ENCODE results near the gene MPV17L.
A peak's percentile ranks its signal among the peaks of the same experiment; 100 is the strongest.
"Not testable (repeated sequence)": the region's sequence is repeated elsewhere in the genome, so short reads cannot be mapped to it uniquely, and the experiment has no call there.

MPV17L gene

GRCh38 chr16:15395631-15396508 is at the start of gene MPV17L:
Gene MPV17L (plus strand): TSS chr16:15395754. CDS start chr16:15395898, 144 bp downstream.
- peak within 1 kb of the TSS; percentile 45 for H3K4me3 ChIP-seq (replicated peaks; ENCODE audit: low read depth, low read length)
- DNase-seq (ENCODE audit: extremely low read depth, low read depth): not testable (repeated sequence)

GRCh38 chr16:15348721-15349120 is 46.8 kb upstream of the MPV17L start:
- not testable (repeated sequence) for DNase-seq (ENCODE audit: extremely low read depth, low read depth); H3K4me3 ChIP-seq (replicated peaks; ENCODE audit: low read depth, low read length)

- not testable (repeated sequence) for H3K4me3 ChIP-seq (replicated peaks; ENCODE audit: low read depth, low read length); DNase-seq (ENCODE audit: extremely low read depth, low read depth)
Measured at GRCh38 chr16:15351251-15351650, 44.3 kb upstream of the MPV17L start.

- H3K4me3 ChIP-seq (replicated peaks; ENCODE audit: low read depth, low read length); DNase-seq (ENCODE audit: extremely low read depth, low read depth): not testable (repeated sequence)
Measured at GRCh38 chr16:15351745-15352144, 43.8 kb upstream of the MPV17L start.

GRCh38 chr16:15352852-15353251 is 42.7 kb upstream of the MPV17L start:
- not testable (repeated sequence) for DNase-seq (ENCODE audit: extremely low read depth, low read depth); H3K4me3 ChIP-seq (replicated peaks; ENCODE audit: low read depth, low read length)

- H3K4me3 ChIP-seq (replicated peaks; ENCODE audit: low read depth, low read length); DNase-seq (ENCODE audit: extremely low read depth, low read depth): not testable (repeated sequence)
Measured at GRCh38 chr16:15354846-15355245, 40.7 kb upstream of the MPV17L start.

GRCh38 chr16:15357495-15357894 is 38.1 kb upstream of the MPV17L start:
- DNase-seq (ENCODE audit: extremely low read depth, low read depth); H3K4me3 ChIP-seq (replicated peaks; ENCODE audit: low read depth, low read length): not testable (repeated sequence)

GRCh38 chr16:15378194-15378593 is 17.4 kb upstream of the MPV17L start, which contains the start of gene NPIPA5:
Gene NPIPA5 (minus strand): TSS chr16:15378294. CDS start chr16:15378294, 0 bp downstream.
- not testable (repeated sequence) for H3K4me3 ChIP-seq (replicated peaks; ENCODE audit: low read depth, low read length); DNase-seq (ENCODE audit: extremely low read depth, low read depth)

- DNase-seq (ENCODE audit: extremely low read depth, low read depth); H3K4me3 ChIP-seq (replicated peaks; ENCODE audit: low read depth, low read length): not testable (repeated sequence)
Measured at GRCh38 chr16:15382810-15383209, 12.7 kb upstream of the MPV17L start.

- not testable (repeated sequence) for DNase-seq (ENCODE audit: extremely low read depth, low read depth); H3K4me3 ChIP-seq (replicated peaks; ENCODE audit: low read depth, low read length)
Measured at GRCh38 chr16:15388060-15388459, 7.5 kb upstream of the MPV17L start.

- not testable (repeated sequence) for DNase-seq (ENCODE audit: extremely low read depth, low read depth); H3K4me3 ChIP-seq (replicated peaks; ENCODE audit: low read depth, low read length)
Measured at GRCh38 chr16:15389916-15390315, 5.6 kb upstream of the MPV17L start.

- not testable (repeated sequence) for DNase-seq (ENCODE audit: extremely low read depth, low read depth); H3K4me3 ChIP-seq (replicated peaks; ENCODE audit: low read depth, low read length)
Measured at GRCh38 chr16:15393025-15393424, 2.5 kb upstream of the MPV17L start.

GRCh38 chr16:15396509-15396829 is 915 bp downstream of the MPV17L start:
- peak overlapping the region; percentile 45 for H3K4me3 ChIP-seq (replicated peaks; ENCODE audit: low read depth, low read length)
- DNase-seq (ENCODE audit: extremely low read depth, low read depth): not testable (repeated sequence)

- no peak for DNase-seq (ENCODE audit: extremely low read depth, low read depth)
- TF ChIP-seq CTCF (IDR thresholded peaks at IDR 0.05; ENCODE audit: low read depth, low read length, missing control alignments): no peak
- H3K4me3 ChIP-seq (replicated peaks; ENCODE audit: low read depth, low read length): no peak overlapping the region
Measured at GRCh38 chr16:15396948-15397594, 1.5 kb downstream of the MPV17L start.

Data from HFF-Myc (cell line).